ENCODE measurements around the gene XRN1. TPM values are rescaled to one million over a fixed set of nuclear protein-coding genes. Genes with fewer than 3 reads are reported as not detected.

XRN1 gene
- 10 to 100 TPM; 44.0 to 52.6 TPM for total RNA-seq

GRCh38 chr3:142447852-142448823 lies at the start of gene XRN1:
XRN1 (minus strand) TSS chr3:142448037; CDS start chr3:142447944, 93 bp downstream.

Small RNAs within 50 kb of the gene (small RNA-seq; reads per million reads assigned to genes)
- gene RNU1-100P (0 reads per million in 2 donors), gene RNU6-1294P (0 reads per million in 2 donors)

Other genes with a start within 250 kb of the XRN1 start
- 10 to 100 TPM; 15.1 to 16.0 TPM for gene GK5, start 222.5 kb downstream of the XRN1 start, total RNA-seq
- 10 to 100 TPM; 22.4 to 27.6 TPM for gene ATR, start 130.7 kb upstream of the XRN1 start, total RNA-seq
- gene PLS1, start 148.4 kb upstream of the XRN1 start, total RNA-seq = 1 to 10 TPM; 2.8 to 5.7 TPM